ENCODE data around the gene SMARCAL1. TPM values are rescaled to one million over a fixed set of nuclear protein-coding genes. Genes with fewer than 3 reads are reported as not detected.

SMARCAL1 gene
- total and polyA plus RNA-seq, 9 of the 15 experiments (the other 6 are each of a cell fraction or from before 2014, with no cell fraction given), result 8.2 to 27.9 (median 12.4) TPM

DNA sequence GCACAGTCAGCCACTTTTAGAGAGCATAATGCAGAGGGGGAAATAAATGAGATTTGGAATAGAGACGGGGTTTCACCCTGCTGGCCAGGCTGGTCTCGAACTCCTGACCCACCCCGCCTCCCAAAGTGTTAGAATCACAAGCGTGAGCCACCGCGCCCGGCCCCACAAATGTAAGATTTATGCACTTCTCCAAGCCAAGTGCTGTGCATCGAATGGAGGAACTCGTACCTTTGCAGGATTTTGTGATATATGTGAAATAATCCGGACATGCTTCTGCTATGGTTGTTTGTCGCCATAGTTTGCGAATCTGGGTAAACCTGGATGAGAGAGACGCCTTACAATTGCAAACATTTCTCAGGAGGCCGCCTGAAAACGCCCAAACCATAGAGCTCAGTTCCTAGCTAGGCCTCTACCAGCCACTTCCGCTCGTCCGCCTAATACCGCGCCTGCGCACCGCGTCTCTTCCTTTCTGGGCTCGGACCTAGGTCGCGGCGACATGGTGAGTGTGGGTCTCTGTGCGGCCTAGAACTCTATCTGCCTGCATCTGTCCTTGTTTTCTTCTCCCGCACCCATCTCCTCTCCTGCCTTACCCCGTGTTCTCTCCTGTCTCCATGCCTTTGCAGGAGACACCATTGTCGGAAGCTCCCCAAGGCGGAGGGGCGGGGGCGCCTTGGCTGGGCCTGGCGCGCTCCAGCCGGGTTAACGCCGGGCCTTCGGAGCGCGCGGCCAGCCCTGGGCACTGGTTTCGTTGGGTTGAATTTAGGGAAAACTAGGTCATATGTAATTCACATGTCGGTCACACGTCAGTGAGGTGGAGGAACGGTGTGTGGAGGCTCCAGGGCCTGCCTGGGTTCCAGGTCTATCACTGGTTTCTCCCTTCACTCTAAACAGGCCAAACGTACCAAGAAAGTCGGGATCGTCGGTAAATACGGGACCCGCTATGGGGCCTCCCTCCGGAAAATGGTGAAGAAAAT lies 86.4 kb downstream of the SMARCAL1 start, which contains the start of gene RPL37A (continued):
- TF ChIP-seq, protein P1, sequence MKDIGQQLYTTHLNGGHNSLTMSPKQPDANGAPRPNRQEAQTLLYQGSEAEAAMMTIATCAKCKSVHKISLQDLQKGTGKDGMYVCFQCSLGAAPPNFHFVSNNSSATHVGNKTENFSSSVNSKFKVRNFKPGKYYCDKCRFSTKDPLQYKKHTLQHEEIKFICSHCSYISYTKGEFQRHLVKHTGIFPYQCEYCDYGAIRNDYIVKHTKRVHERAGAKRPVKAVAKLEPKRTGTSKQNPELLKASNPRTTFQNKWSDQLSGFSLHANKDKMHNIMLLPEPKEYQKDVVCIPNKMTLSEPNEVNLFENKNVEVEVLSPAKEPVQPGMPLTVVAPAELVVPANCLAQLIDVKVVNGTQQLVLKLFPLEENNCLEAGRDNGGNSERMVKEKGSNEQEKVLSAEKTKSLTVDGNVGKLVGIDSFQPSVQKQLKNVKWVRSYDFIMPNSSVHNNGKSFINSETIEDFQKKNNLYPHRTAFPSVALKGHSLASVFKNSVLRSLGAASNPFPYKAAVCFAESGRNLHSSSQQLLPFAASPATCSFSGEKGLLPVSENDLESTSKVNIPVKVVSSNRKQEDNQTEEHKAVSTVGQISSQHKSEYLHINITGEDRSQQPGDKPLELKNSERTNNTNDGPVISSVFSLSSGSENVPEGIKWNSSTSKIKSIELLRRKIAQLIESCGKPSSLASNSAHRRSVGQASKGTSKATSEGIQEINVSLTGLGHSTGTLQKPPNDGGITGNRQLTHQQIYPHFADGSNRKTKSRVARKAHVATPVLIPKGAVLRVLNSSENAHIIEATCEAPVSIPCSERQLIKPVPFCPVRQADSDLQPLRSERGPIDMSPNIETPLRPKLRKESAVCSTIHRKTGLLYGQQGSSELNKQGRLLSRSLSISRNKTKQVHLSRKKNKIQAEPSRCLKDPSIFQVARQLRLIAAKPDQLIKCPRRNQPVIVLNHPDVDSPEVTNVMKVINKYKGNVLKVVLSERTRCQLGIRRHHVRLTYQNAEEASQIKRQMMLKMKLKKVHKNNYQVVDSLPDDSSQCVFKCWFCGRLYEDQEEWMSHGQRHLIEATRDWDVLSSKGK (CRISPR knock-in tag; IDR thresholded peaks at IDR 0.05), result no peak
- TF ChIP-seq ZNF41 (CRISPR knock-in tag; conservative IDR thresholded peaks at IDR 0.05) (no peak), ZNF23 (CRISPR knock-in tag; IDR thresholded peaks at IDR 0.05) (no peak), VEZF1 (CRISPR knock-in tag; IDR thresholded peaks at IDR 0.05) (peak; percentile 66), ZNF217 (CRISPR knock-in tag; IDR thresholded peaks at IDR 0.05) (no peak), JUNB (CRISPR knock-in tag; conservative IDR thresholded peaks at IDR 0.05) (no peak), PKNOX1 (IDR thresholded peaks at IDR 0.05) (no peak), MTA2 (IDR thresholded peaks at IDR 0.05; ENCODE audit: low read depth) (no peak), ELK3 (CRISPR knock-in tag; IDR thresholded peaks at IDR 0.05) (no peak), RNF2 (IDR thresholded peaks at IDR 0.05) (peak; percentile 60; the same call in 1 of the 2 replicates), KAT8 (IDR thresholded peaks at IDR 0.05; ENCODE audit: low read depth) (no peak), RBM39 (optimal IDR thresholded peaks at IDR 0.05; ENCODE audit: low read depth, low read length) (no peak), HMG20A (CRISPR knock-in tag; conservative IDR thresholded peaks at IDR 0.05) (no peak), MTA1 (IDR thresholded peaks at IDR 0.05; ENCODE audit: borderline replicate concordance) (no peak), GABPB1 (CRISPR knock-in tag; IDR thresholded peaks at IDR 0.05) (peak; percentile 93), ZBTB8A (IDR thresholded peaks at IDR 0.05; ENCODE audit: partially characterized antibody) (no peak), ZNF696 (CRISPR knock-in tag; conservative IDR thresholded peaks at IDR 0.05) (no peak), HDAC1 (IDR thresholded peaks at IDR 0.05) (peak in 1 of 2 experiments; percentile 89; a peak in 2 of 4 replicates)
- TF ChIP-seq, protein P2, sequence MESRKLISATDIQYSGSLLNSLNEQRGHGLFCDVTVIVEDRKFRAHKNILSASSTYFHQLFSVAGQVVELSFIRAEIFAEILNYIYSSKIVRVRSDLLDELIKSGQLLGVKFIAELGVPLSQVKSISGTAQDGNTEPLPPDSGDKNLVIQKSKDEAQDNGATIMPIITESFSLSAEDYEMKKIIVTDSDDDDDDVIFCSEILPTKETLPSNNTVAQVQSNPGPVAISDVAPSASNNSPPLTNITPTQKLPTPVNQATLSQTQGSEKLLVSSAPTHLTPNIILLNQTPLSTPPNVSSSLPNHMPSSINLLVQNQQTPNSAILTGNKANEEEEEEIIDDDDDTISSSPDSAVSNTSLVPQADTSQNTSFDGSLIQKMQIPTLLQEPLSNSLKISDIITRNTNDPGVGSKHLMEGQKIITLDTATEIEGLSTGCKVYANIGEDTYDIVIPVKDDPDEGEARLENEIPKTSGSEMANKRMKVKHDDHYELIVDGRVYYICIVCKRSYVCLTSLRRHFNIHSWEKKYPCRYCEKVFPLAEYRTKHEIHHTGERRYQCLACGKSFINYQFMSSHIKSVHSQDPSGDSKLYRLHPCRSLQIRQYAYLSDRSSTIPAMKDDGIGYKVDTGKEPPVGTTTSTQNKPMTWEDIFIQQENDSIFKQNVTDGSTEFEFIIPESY (CRISPR knock-in tag; IDR thresholded peaks at IDR 0.05), result 0 out of 2 replicates have a peak, but pooled peaks have one; percentile 8

All from K562 (cell line).